Keratinocyte (primary cell): ENCODE results near the gene TLL2.

Experiments
- CTCF ChIP-seq, 3 experiments: IDR thresholded peaks in 1 of 3; conservative IDR thresholded peaks in 1 of 3; optimal IDR thresholded peaks in 1 of 3; 2 replicates in 2 of 3; 3 replicates in 1 of 3; pipeline versions ENCODE3 to v1.5.1; 2011; ENCODE audit warnings: low read length in 3 of 3, mild to moderate bottlenecking in 3 of 3, moderate library complexity in 2 of 3, control low read depth in 1 of 3, inconsistent platforms in 1 of 3; ENCODE audit not compliant: insufficient read depth in 2 of 3; ENCODE audit errors: extremely low read depth in 1 of 3
- EZH2 ChIP-seq: IDR thresholded peaks from one replicate; pipeline ENCODE4 v1.6.1; 2012; ENCODE audit warnings: inconsistent platforms, mild to moderate bottlenecking, low read length, moderate library complexity

- TF ChIP-seq CTCF (optimal IDR thresholded peaks at IDR 0.05 in 1 of 3, IDR thresholded peaks at IDR 0.05 in 1 of 3, conservative IDR thresholded peaks at IDR 0.05 in 1 of 3; ENCODE audit: extremely low read depth in 1 of 3, insufficient read depth in 2 of 3, low read length in 3 of 3) (no peak), EZH2 (no peak)
Observed at GRCh38 chr10:96494694-96495093, 19.0 kb downstream of the TLL2 start.
